ENCODE results near the gene GNAI3.

GNAI3 gene

DNA sequence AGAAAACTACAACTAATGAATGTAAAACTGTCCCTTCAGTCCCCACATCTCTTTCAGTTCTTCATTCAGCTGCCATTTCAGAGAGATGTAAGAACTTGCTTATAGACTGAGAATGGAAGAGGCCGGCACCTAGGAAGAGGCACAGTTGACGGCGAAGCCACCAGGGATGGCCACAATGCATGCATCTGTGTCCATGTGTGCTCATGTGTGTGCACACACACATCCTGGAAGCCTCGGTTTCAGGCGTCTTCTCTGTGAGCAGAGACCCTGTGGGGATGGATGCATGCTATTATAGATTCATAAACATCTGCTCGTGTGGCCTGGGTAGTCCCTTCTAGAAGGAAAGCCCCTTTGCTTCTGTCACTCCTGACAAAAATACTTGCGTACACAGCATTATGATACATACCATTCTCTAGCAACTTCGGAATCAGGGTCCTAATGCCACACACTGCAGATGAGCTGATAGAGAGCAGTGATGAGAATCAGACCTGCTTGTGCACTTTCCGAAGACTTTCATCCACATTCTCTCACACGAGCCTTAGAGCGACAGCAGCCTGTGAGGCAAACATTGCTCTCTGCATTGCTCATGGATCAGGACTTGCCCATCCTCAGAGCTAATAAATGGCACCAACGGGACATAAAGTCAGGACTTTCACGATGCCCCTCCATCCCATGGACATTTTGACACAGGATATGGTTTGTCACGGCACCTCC is 21.2 kb upstream of the GNAI3 start:
- no peak for DNase-seq

DNA sequence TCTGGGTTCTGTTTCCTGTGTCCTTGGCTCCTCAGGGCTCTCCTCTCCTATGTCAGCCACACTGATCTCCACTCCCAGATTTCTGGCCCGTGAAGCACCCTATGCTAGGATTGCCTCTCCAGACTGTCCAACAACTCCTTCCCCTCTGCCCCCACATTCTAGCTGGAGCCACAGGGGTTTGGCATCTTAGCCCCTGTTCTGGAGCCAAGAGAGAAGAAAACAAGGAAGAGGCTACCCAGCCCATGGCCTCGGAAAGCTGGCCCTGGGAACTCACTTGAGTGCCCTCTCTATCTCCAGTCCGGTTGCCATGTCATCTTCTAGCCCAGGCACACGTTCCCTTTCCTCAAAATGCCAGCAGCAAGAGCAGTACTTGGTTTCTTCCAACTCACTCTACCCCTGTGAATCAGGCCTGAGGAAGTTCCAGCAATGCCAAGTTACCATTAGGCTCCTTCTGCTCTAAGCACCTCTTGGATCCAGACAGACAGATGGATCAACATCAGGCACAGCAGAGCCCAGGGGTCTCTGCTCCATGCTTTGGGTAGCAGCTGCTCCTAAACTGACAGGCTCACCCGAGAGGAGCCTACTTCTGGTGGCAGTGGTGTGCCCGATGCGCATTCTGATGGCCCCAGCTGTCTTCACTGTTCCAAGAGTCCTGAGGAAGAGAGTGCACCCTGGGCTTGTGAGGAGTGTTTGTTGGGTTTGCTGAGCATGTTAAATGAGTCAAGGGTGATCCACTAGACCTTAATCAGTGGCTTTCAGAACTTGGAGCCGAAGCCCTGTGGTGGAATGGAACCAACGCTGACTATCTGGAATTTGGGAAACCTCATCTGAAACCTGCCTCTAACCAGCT is 20.3 kb upstream of the GNAI3 start:
- no peak for DNase-seq

DNA sequence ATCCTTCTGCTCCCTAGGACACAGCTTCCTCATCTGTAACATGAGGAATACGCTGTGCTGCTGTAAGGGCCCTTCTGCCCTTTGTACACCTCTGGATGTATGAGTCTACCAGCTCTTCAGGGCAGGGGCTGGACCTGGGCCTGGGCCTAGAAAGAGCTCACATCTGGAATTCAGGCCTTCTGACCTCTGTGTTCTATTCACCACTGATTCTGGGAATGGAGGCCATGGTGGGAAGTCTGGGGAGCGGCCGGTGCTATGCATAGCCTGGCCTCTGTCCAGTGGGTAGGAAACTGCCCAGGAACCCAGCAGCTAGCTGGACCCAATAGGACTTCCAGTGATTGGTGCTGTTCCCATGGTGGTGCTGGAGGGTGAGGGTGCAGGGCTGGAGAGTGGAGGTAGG is 19.7 kb upstream of the GNAI3 start:
- DNase-seq: no peak

DNA sequence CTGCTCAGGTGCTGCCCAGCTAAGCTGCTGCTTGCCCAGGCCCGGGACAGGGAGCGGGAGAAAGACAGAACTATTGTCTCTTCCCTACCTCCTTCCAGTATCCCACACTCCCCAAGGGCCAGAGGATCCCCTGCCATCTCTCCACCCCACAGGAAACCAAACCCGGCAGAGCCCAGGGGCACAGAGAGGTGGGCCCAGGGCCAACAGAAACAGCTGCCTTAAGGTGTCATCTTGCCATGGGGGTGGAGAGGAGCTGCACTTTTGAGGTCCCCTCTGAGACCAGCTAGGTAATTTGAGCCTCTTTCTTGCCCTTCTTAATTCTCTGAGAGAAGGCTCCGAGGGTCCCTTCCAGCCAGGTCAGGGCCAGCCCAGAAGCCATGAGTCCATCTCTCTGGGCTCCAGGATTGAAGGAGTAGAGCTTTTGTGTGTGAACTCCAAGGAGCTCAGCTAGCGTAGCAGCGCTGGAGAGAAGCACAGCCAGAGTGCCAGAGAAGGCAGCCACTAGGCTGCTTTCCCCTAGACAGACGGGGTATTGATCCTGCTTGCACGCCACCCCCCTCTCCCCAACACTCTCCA is 18.4 kb upstream of the GNAI3 start:
- DNase-seq: no peak

DNA sequence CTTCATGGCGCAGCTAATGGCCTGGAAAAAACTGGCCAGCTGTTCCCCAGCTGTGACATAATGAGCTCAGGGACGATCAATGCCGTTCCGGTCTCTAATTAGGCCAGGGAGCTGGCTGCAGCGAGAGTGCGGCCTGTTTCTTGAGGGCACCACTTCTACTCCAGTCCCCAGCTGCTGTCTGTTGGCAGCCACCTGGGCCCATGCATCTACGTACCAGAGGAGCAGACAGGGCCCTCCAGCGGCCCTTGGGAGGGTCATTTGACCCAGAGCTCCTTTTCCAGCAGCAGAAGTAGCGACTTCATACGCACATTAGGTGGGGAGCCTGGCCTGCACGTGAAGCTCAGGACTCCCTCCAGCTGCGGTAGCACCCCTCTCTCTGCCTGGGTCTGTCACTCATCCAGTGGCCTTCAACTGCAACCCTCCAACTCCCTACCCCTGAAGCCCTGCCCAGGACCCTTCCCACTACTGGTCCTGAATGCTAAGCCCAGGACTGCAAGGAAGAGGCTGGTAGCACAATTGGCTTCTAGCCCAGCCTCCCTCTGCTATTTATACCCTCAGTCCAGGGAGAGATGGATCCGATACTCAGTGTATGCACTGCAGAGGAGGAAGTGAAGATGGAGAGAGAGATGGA is 17.8 kb upstream of the GNAI3 start:
- DNase-seq: no peak

DNA sequence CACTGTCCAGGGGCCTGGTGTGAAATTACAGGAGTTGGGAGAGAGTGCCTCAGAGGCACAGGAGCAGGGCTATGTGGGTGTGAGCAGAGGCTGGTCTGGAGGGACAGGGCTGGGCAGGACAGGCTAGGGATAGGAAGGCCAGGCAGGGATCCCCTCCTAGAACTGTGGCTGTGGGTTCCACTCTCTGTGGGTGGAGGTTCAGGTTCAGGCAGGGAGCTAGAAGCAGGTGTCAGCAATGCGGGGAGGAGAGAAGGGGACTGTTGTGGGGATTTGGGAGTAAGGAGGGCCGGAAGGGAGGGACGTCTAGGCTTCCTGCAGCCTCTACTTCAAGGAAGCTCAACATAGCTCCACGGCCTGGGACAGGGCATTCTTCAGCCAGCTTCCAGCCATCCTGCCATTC is 17.0 kb upstream of the GNAI3 start:
- no peak for DNase-seq

DNA sequence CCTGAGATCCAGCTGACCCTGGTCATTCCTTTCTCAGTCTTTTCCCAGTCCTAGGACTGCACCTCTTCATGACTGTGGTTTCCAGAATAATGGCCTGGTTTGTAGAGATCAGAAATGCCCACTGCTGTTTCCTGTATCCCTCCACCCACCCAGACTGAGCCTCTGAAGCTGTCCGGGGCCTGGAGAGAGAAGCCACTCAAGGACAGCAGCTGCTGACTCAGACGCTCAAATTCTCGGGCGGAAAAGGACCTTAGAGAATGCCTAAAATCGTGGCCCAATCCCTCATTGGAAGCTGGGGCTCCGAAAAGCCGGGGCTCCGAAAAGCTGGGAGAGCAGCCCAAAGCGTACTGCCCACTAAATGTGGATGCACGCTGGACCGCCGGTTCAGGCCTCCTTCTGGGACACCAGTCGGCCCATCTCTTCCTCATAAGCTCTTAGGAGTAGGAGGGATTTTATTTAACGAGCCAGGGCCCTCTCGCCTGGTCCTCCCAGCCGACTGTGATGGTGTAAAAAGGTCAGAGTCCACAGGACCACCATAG is 16.5 kb upstream of the GNAI3 start:
- no peak for DNase-seq

DNA sequence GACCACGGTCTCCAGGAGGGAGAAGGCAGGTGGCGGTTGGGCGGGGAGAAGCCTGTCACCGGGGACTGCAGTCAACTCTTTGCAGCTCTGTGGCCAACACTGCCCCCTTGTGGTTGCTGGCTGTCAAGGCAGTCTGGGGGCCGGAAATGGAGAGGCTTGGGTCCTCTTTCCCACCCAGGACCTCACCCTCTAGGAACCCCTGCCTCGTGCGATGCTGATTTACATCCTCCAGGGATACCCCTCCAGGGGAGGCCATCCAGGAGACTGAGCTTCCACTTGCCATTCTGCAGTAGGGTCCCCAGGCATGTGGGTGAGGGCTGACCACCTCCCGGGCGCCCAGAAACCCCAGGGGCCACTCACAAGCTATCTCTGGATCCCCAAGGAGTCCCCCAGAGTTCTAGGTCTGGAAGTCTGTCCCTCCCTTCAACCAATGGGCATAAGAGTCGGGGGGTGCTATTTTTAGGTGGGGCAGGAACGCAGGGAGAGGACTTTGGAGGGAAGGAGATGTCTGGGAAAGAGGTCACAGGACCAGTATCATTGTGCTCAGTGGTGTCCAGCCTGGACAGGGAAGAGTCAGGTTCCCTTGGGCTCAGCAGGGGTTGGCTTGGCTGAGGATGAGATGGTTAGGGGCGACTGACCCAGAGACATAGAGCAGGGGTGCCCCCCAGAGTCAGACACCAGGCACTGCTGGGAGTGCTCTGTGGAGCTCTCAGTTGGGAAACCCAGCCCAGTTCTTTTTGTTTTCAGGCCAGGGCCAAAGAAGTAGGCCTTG is 15.9 kb upstream of the GNAI3 start:
- peak; percentile 60 for DNase-seq

DNA sequence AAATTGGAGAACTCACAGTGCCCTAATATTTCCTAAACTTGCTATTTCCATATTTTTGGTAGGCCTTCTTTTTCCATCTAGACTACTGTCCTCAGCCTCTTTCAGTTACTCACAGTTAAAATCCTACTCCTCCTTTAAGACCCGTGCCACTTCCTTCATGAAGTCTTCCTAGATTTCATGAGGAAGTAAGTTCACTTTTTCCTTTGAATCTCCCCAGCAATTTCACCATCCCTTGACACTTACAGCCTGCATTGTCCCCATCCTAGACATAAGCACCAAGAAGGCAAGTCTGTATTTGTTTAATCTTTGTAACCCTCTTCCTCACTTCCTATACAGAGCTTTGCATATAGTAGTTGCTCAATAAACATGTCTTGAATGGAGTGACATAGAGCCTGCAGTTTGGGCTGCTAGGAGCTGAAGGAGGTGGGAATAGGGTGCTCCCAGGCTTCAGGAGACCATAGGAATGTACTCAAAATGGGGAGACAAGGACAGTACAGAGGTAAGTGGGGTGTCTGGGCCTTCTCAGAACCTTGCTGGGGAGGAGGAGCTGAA is 14.0 kb upstream of the GNAI3 start:
- no peak for DNase-seq

DNA sequence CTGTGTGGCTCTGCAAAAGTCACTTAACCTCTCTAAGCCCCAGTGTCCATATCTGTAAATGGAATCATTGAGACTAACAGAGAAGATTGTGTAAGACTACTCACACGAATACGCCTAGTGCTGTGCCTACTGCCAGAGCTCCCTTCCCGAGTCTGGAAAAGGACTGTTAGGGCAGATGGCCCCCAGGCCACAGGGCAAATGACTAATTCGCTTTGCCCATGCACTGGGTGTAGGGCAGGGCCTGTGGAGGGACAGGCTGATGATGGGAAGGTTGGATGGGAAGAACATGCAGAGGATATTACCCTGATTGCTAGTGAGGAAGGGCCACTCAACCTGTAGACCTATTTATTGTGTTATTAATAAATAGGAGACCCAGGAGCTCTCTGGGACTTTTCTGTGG is 12.9 kb upstream of the GNAI3 start:
- DNase-seq: no peak

DNA sequence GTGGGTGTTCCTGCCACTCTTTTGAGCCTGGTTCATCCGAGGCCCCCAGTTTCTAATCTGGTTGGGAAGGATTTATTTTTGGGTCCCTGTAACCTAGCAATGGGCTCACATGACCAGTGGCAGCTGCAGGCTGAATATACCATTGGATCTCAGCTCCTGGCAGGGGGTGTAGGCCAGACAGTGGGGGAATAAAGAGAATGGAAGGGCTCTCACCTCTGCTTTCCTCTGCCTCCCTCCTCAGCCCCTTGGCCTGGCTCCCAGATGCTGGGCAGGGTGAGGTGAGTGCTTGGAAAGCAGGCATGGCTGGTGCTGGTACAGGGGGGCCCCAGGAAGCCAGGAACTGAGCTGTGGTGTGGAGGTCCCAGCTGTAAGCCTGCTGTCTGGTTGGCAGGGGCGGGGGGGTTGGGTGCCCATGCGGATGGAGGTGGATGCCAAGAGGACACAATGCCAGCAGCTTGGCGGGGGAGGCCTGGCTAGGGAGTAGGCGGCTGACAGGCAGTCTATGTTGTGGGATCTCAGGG is 12.4 kb upstream of the GNAI3 start:
- no peak for DNase-seq

DNA sequence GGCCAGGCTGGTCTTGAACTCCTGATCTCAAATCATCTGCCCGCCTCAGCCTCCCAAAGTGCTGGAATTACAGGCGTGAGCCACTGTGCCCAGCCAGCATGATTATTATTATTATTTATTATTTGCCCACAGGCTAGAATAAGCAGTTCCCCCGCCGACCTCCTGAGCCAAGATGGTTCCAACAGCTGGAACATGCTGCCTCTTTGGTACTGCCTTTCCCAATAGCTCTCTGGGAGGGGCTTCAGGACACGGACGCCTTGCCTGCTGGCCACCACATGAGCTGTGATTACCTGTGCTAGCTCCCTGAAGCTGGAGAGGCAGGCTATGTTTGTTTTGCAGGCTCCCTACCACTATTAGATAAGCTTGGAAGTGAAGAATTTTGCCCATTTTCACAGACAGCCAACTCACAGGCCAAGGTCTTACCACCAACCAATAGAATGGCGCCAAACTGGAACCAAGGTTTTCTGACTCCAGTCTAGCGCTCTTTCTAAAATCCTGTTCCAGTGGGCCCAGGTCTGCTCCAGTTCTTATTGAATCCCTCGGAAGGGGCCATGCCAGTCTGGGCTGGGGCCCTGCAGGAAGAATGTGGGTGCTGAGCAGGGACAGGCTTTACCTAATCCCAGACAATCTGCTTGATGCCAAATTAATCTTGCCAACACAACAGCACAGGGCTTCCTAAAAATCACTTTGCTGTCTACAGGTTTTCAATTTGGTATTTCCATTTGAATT is 10.8 kb upstream of the GNAI3 start:
- no peak for DNase-seq

DNA sequence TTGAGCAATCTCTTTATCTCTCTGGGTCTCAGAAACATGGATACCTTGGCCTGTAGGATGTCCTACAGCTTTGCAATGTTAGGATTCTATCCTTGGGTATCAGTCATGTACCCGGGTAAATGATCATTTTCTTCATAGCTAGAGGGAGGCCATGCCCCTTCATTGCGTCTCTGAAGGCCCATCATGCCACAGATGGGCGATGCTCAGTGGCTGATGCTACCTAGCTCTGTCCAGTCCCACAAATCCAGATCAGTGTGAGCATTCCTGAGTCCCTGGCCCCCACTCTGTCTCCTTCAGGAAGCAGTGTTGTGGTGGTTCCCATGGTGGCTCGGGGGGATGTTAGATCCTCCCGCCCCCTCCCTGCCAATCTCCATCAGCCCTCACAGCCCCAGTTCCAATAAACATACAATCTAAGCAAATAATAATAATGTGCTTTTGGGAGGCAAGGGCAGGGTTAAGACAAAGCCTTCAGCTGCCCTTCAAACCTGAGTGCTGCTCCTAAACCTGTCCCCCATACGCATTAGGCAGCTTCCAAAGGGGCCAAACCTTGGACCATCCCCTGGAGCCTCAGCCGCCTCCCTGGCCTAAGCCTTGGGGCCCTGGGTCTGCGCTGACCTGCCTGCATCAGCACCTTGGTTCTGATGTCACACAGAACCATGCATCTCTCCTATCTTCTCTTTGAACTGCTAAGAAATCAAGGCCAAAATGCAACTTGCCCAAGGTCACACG is 9.4 kb upstream of the GNAI3 start:
- DNase-seq: no peak

DNA sequence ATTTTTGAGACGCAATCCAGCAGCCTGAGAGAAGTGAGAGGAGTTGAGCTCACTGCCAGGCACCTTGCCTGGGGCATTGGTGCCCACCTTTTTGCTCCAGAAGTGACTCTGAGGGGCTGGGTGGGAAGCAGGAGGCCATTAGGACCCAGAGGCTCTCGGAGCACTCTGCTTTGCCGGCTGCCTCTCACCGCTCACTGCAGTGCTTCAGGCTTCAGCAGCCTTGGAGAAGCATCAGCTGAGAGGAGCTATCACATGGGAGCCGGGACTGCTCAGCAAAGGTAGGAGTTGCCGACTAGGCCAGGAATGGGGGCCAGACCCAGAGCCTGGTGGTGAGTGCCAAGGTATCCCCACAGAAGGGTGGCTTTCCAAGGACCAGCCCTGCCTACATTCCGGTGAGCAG is 8.7 kb upstream of the GNAI3 start, which contains the start of gene GPR61:
GPR61 (plus strand) TSS at position 197 of the 400 bp plus-strand sequence. CDS start 3,151 bp downstream, outside the sequence.
- DNase-seq: no peak

DNA sequence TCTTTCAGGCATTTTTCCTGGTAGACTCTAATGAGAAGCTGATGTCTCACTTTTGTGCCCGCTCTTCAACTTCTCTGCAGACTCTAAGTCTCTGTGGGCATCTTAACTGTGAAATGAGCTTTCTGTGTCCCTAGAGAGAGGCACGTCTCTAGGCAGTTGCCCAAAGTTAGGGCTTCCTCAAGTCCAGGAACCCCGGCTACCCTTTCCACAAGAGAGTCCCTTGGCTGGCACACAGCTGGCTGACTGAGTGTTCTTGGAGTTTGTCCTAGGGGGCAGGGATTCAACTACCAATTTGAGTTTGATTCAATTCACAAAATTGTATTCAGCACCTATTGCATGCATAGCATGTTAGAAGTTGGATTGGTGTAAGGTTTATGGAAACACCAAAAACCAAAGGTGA is 7.3 kb upstream of the GNAI3 start:
- no peak for DNase-seq

DNA sequence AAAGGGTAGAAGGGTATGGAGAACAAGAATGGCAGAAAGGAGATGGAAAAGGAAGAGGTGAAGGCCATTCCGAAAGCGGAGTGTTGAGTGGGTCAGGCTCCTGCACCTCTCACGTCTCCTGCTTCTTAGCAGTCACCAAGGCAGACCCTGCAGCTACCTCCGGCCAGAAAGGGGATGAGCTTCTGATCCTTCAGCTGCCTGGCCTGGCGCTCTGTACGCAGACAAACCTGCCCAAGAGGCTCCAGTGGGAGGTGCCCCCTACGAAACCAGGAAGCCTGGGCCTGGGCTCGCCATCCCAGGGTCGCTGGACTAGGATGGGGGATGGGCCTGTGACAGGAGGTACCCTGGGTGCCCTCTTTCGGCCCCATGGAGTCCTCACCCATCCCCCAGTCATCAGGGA is 5.8 kb upstream of the GNAI3 start:
- DNase-seq: no peak

DNA sequence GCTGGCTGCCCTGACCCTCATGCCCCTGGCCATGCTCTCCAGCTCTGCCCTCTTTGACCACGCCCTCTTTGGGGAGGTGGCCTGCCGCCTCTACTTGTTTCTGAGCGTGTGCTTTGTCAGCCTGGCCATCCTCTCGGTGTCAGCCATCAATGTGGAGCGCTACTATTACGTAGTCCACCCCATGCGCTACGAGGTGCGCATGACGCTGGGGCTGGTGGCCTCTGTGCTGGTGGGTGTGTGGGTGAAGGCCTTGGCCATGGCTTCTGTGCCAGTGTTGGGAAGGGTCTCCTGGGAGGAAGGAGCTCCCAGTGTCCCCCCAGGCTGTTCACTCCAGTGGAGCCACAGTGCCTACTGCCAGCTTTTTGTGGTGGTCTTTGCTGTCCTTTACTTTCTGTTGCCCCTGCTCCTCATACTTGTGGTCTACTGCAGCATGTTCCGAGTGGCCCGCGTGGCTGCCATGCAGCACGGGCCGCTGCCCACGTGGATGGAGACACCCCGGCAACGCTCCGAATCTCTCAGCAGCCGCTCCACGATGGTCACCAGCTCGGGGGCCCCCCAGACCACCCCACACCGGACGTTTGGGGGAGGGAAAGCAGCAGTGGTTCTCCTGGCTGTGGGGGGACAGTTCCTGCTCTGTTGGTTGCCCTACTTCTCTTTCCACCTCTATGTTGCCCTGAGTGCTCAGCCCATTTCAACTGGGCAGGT is 5.0 kb upstream of the GNAI3 start:
- DNase-seq: no peak

DNA sequence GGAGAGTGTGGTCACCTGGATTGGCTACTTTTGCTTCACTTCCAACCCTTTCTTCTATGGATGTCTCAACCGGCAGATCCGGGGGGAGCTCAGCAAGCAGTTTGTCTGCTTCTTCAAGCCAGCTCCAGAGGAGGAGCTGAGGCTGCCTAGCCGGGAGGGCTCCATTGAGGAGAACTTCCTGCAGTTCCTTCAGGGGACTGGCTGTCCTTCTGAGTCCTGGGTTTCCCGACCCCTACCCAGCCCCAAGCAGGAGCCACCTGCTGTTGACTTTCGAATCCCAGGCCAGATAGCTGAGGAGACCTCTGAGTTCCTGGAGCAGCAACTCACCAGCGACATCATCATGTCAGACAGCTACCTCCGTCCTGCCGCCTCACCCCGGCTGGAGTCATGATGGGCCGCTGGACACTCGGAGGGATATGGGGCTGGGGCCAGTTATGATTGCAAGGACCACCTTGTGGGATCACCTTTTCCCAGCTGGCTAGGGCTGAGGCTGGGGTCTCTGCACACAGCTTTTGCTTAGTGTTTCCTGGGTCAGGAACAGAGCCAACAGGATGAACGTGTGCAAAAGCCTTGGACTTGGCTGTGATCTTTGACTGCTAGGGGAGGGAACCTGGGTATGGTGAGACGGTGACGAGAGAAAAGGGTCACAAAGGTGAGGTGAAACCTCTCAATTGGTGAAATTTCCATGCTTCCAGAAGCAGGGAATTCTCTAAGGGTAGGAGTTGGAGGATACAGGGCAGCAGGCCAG is 4.3 kb upstream of the GNAI3 start:
- DNase-seq: no peak

All from NCI-H226 (cell line).